ENCODE data around the gene SMO.

- TF ChIP-seq CTCF (IDR thresholded peaks at IDR 0.05) = no peak
- TF ChIP-seq POLR2A (IDR thresholded peaks at IDR 0.05) = no peak
Observed at GRCh38 chr7:129162732-129163131, 25.7 kb upstream of the SMO start.
